ENCODE measurements around the gene ADSS2.

Gene ADSS2

GRCh38 chr1:244447024-244447423 is 4.7 kb downstream of the ADSS2 start:
- no peak overlapping the region for H3K4me3 ChIP-seq (ENCODE audit: low read depth, low read length)
- H3K9me3 ChIP-seq = no peaks in the 10 kb centered on the region
- H3K36me3 ChIP-seq = peaks cover 13% of the 10 kb centered on the region
- DNase-seq = no peak
- H3K4me1 ChIP-seq = peaks cover 10% of the 10 kb centered on the region
- no peaks in the 10 kb centered on the region for H3K27me3 ChIP-seq
- TF ChIP-seq CTCF (IDR thresholded peaks at IDR 0.05; ENCODE audit: low read depth, low read length) = no peak

GRCh38 chr1:244445320-244446181 is 6.2 kb downstream of the ADSS2 start:
- H3K4me1 ChIP-seq = peaks cover 10% of the 10 kb centered on the region
- H3K36me3 ChIP-seq = peaks cover 10% of the 10 kb centered on the region
- H3K4me3 ChIP-seq (ENCODE audit: low read depth, low read length) = no peak overlapping the region
- DNase-seq = no peak
- TF ChIP-seq CTCF (IDR thresholded peaks at IDR 0.05; ENCODE audit: low read depth, low read length) = no peak
- H3K9me3 ChIP-seq = no peaks in the 10 kb centered on the region
- H3K27me3 ChIP-seq = no peaks in the 10 kb centered on the region

GRCh38 chr1:244444854-244445253 is 6.9 kb downstream of the ADSS2 start:
- H3K9me3 ChIP-seq = no peaks in the 10 kb centered on the region
- H3K4me1 ChIP-seq = peaks cover 10% of the 10 kb centered on the region
- no peak overlapping the region for H3K4me3 ChIP-seq (ENCODE audit: low read depth, low read length)
- H3K36me3 ChIP-seq = peaks cover 9% of the 10 kb centered on the region
- no peaks in the 10 kb centered on the region for H3K27me3 ChIP-seq
- no peak for TF ChIP-seq CTCF (IDR thresholded peaks at IDR 0.05; ENCODE audit: low read depth, low read length)
- DNase-seq = no peak

- TF ChIP-seq CTCF (IDR thresholded peaks at IDR 0.05; ENCODE audit: low read depth, low read length) = no peak
- H3K4me3 ChIP-seq (ENCODE audit: low read depth, low read length) = no peak overlapping the region
- no peak for DNase-seq
- no peaks in the 10 kb centered on the region for H3K9me3 ChIP-seq
- H3K27me3 ChIP-seq = no peaks in the 10 kb centered on the region
- no peaks in the 10 kb centered on the region; the same call in none of the 2 replicates for H3K36me3 ChIP-seq
- H3K4me1 ChIP-seq = peaks cover 10% of the 10 kb centered on the region
Observed at GRCh38 chr1:244442850-244443249, 8.9 kb downstream of the ADSS2 start.

- Histone ChIP-seq H3K4me1 (no peaks in the 10 kb centered on the region), H3K27me3 (no peaks in the 10 kb centered on the region), H3K4me3 (ENCODE audit: low read depth, low read length) (no peak overlapping the region), H3K36me3 (peaks cover 15% of the 10 kb centered on the region), H3K9me3 (no peaks in the 10 kb centered on the region)
- no peak for TF ChIP-seq CTCF (IDR thresholded peaks at IDR 0.05; ENCODE audit: low read depth, low read length)
- DNase-seq = no peak
Observed at GRCh38 chr1:244439391-244440032, 12.2 kb downstream of the ADSS2 start.

GRCh38 chr1:244437086-244437468 is 14.6 kb downstream of the ADSS2 start:
- H3K27me3 ChIP-seq = no peaks in the 10 kb centered on the region
- no peak for TF ChIP-seq CTCF (IDR thresholded peaks at IDR 0.05; ENCODE audit: low read depth, low read length)
- no peaks in the 10 kb centered on the region for H3K9me3 ChIP-seq
- DNase-seq = no peak
- no peaks in the 10 kb centered on the region for H3K4me1 ChIP-seq
- peaks cover 24% of the 10 kb centered on the region for H3K36me3 ChIP-seq
- H3K4me3 ChIP-seq (ENCODE audit: low read depth, low read length) = no peak overlapping the region
